RWPE2 (cell line): Measurements from ENCODE around the gene SSH3.

ENCODE experiments used
- ATAC-seq: fragments of 200-7000 bp; cut with Tn5 transposase; 3 replicates; pipeline ENCODE4 v1.9.1; 2021; ENCODE audit warnings: low read depth
- DNase-seq: peaks from one replicate; pipeline ENCODE4 v3.0.0-alpha.2; 2020; ENCODE audit warnings: low spot score
- H3K27ac ChIP-seq: fragments of 450-650 bp; 2 replicates; pipeline ENCODE4 v1.5.1; 2017; ENCODE audit warnings: mild to moderate bottlenecking; ENCODE audit not compliant: poor library complexity, severe bottlenecking
- H3K27me3 ChIP-seq: fragments of 250-450 bp; sonication (Bioruptor Pico); 2 replicates; pipeline ENCODE4 v1.5.1; 2021; ENCODE audit warnings: mild to moderate bottlenecking, moderate library complexity; ENCODE audit not compliant: insufficient read depth, poor library complexity, severe bottlenecking
- H3K36me3 ChIP-seq: fragments of 250-450 bp; sonication (Bioruptor Pico); 2 replicates; pipeline ENCODE4 v1.5.1; 2020; ENCODE audit warnings: low read depth, mild to moderate bottlenecking, moderate library complexity
- H3K4me1 ChIP-seq: fragments of 250-450 bp; sonication (Bioruptor Pico); 2 replicates; pipeline ENCODE4 v1.5.1; 2021; ENCODE audit warnings: mild to moderate bottlenecking, moderate library complexity; ENCODE audit not compliant: insufficient read depth, poor library complexity, severe bottlenecking
- H3K4me3 ChIP-seq: fragments of 250-450 bp; sonication (Bioruptor Pico); 2 replicates; pipeline ENCODE4 v1.5.1; 2021; ENCODE audit warnings: mild to moderate bottlenecking, moderate library complexity; ENCODE audit not compliant: severe bottlenecking
- H3K9me3 ChIP-seq: fragments of 250-450 bp; sonication (Bioruptor Pico); 2 replicates; pipeline ENCODE4 v1.5.1; 2021; ENCODE audit warnings: mild to moderate bottlenecking, moderate library complexity; ENCODE audit not compliant: severe bottlenecking
- TF ChIP-seq, protein P1 (sequence below): fragments of 450-650 bp; IDR thresholded peaks from one replicate; pipeline ENCODE4 v1.5.1; 2017; ENCODE audit warnings: mild to moderate bottlenecking, moderate library complexity; ENCODE audit not compliant: poor library complexity, severe bottlenecking

Gene SSH3

DNA sequence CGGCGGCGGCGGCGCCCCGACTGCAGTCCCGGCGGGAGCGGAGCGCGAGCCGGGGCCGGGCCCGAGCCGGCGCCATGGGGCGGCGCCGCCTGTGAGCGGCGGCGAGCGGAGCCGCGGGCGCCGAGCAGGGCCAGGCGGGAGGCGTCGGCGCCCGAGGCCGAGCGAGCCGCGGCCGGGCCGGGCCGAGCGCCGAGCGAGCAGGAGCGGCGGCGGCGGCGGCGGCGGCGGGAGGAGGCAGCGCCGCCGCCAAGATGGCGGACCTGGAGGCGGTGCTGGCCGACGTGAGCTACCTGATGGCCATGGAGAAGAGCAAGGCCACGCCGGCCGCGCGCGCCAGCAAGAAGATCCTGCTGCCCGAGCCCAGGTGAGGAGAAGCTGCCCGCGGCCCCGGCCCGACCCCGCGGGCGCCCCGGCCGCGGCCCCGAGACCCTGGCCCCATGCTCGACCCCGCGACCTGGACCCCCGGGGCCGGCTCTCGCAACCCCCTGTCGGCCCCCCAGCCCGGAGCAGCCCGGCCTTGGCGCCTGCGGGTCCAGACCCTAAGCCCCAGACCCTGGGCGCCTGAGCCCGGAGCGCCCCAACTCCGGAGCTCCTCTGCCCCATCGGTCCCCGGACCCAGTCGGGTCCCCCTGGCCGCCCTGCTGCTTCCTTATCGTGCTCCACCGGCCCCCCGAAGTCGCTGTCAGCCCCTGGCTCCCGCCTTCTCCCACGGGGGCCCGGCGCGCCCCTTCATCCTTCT is 36.7 kb upstream of the SSH3 start, which contains the start of gene GRK2:
Gene GRK2 (plus strand): TSS at position 25 of the 739 bp plus-strand sequence. CDS start 227 bp downstream, at position 252.
- DNase-seq (no peak), ATAC-seq (0 out of 3 replicates have a peak, but pooled peaks have one; percentile 6)
- no peaks in the 10 kb centered on the region for H3K9me3 ChIP-seq
- peaks cover 44% of the 10 kb centered on the region for H3K4me1 ChIP-seq
- H3K27me3 ChIP-seq, result no peaks in the 10 kb centered on the region
- H3K4me3 ChIP-seq, result peak within 1 kb of the TSS; percentile 97
- TF ChIP-seq, protein P1, sequence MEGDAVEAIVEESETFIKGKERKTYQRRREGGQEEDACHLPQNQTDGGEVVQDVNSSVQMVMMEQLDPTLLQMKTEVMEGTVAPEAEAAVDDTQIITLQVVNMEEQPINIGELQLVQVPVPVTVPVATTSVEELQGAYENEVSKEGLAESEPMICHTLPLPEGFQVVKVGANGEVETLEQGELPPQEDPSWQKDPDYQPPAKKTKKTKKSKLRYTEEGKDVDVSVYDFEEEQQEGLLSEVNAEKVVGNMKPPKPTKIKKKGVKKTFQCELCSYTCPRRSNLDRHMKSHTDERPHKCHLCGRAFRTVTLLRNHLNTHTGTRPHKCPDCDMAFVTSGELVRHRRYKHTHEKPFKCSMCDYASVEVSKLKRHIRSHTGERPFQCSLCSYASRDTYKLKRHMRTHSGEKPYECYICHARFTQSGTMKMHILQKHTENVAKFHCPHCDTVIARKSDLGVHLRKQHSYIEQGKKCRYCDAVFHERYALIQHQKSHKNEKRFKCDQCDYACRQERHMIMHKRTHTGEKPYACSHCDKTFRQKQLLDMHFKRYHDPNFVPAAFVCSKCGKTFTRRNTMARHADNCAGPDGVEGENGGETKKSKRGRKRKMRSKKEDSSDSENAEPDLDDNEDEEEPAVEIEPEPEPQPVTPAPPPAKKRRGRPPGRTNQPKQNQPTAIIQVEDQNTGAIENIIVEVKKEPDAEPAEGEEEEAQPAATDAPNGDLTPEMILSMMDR, result peak; percentile 1
- H3K27ac ChIP-seq, result peak within 1 kb of the TSS; percentile 83
- H3K36me3 ChIP-seq, result peaks cover 24% of the 10 kb centered on the region

DNA sequence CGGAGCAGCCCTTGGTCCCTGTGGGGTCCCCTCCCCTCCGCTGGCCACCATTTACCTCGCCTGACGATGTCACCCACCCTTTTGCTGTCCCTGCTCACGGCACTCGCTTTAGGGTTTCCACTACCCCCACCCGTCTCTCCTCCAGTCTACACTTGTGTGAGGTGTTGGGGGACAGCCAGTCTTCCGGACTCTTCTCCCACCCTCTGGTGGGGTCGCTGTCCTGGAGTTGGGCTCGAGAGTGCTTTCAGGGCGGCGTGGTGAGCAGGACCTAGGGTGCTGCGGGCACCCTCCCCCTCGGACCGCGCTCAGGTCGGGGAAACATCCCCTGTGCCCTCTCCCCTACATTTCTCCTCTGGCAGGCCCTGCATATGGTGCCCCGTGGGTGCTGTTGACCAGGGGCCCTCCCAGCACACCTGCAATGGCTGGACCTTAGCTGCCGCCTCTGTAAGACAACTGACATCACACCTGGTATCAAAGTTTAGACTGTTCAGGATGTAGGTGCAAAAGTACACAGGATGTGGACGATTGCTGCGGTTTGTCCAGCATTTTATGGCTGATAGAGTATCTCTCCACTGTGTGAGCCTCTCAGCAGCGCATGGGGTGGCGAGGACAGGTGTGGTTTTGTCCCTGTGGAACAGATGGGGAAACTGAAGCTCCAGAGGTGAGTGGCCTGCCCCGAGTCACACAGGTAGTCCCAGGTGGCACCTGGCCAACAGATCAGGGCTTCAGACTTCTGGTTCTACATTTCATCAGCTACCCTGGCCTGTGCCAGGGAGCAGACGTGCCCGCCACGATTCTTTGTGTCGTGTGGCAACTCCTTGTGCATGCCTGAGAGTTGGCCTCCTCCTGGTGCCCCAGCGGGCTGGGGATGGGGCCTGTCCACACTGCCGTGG is 35.9 kb upstream of the SSH3 start:
- H3K27ac ChIP-seq, result peak overlapping the region; percentile 83
- no peaks in the 10 kb centered on the region for H3K9me3 ChIP-seq
- DNase-seq (no peak), ATAC-seq (peak; percentile 14)
- H3K4me3 ChIP-seq, result peak overlapping the region; percentile 97
- H3K4me1 ChIP-seq, result peaks cover 44% of the 10 kb centered on the region
- peaks cover 24% of the 10 kb centered on the region for H3K36me3 ChIP-seq
- no peaks in the 10 kb centered on the region for H3K27me3 ChIP-seq
- TF ChIP-seq, protein P1, result no peak

DNA sequence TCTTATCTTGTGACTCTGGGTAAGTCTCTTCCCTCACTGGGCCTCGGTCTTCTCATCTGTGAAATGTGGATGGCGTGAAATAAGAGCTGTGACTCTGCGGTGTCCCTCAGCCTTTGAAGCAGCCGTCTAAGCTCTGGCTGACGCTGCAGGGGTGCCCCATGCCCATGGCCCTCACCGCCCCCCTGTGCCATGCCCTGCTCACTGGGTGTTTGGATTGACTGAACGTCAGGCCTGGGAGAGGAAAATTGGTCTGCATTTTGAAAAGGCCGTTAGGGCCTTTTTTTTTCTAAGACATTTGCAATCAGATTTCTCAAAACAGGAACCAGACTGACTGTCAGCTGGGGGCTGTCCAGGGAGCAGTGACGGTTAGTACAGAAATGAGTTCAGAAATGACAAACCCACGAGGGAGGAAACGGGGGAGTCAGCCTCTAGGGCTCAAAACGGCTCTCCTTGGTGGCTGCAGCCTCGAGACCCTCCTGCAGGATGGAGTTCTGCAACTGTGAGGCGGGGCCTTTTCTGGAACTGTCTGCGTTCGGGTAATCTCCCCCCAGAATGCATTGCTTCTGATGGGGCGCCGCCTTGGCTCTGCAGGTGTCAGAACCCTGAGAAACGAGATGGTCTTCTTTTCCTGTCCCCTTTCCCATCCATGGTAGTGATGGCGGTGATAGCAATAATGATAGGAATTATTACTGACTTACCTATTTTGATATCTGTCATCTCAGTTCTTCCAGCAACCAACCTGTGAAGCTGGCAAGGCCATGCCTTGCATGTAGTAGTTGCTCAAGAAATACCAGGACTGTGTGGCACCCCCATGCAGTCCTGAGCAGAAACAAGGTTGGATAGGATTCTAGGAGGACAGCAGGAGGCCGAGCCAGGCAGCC is 35.0 kb upstream of the SSH3 start:
- DNase-seq (no peak), ATAC-seq (no peak)
- Histone ChIP-seq H3K27ac (peak overlapping the region; percentile 83), H3K9me3 (no peaks in the 10 kb centered on the region), H3K36me3 (peaks cover 29% of the 10 kb centered on the region), H3K4me3 (no peak overlapping the region), H3K27me3 (no peaks in the 10 kb centered on the region), H3K4me1 (peaks cover 35% of the 10 kb centered on the region)
- TF ChIP-seq, protein P1, result no peak

DNA sequence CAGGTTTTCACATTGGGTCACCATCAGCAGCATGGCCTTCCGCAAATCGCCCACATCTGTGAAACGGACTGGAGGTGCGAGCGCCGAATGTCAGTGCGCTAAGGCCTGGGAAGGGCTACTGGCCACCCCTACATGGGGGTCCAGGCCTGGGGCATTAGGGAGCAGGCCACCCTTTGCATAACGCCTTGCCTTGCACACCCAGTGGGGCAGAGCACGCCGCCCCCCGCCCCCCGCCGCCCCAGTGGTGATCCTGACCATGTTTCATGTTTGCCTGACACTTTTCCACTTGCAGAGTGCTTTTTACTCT is 34.4 kb upstream of the SSH3 start:
- Histone ChIP-seq H3K36me3 (peaks cover 29% of the 10 kb centered on the region), H3K27me3 (no peaks in the 10 kb centered on the region), H3K4me1 (peaks cover 30% of the 10 kb centered on the region), H3K4me3 (no peak overlapping the region), H3K27ac (peak overlapping the region; percentile 83), H3K9me3 (no peaks in the 10 kb centered on the region)
- DNase-seq (no peak), ATAC-seq (no peak)
- TF ChIP-seq, protein P1, result no peak
